GM23338 (cell line): ENCODE measurements around the gene SRMS. TPM values are rescaled to one million over a fixed set of nuclear protein-coding genes. Genes with fewer than 3 reads are reported as not detected.

Source experiments
- ATAC-seq: fragments of 200-7000 bp; cut with Tn5 transposase; 3 replicates; pipeline ENCODE4 v1.9.1; 2020
- DNase-seq: peaks from one replicate; pipeline ENCODE4 v3.0.0-alpha.2; 2015; ENCODE audit warnings: low spot score
- H2AFZ ChIP-seq: fragments of 200-600 bp; sonication (generic); 2 replicates; pipeline ENCODE4 v1.8.0; 2016; ENCODE audit warnings: antibody characterized with exemption, mild to moderate bottlenecking, moderate library complexity
- H3F3A ChIP-seq: fragments of 200-600 bp; sonication (generic); replicated peaks from 2 replicates; pipeline ENCODE4 v1.8.0; 2017; ENCODE audit warnings: antibody characterized with exemption, mixed run types, low read depth
- H3K27ac ChIP-seq: fragments of 200-600 bp; sonication (generic); 2 replicates; pipeline ENCODE4 v1.6.1; 2016; ENCODE audit warnings: low read depth
- H3K27me3 ChIP-seq: fragments of 200-600 bp; sonication (generic); 2 replicates; pipeline ENCODE4 v1.8.0; 2016; ENCODE audit warnings: mild to moderate bottlenecking, mixed run types, moderate library complexity; ENCODE audit not compliant: insufficient read depth
- H3K36me3 ChIP-seq: fragments of 200-600 bp; sonication (generic); 2 replicates; pipeline ENCODE4 v1.8.0; 2016; ENCODE audit warnings: mild to moderate bottlenecking; ENCODE audit not compliant: insufficient read depth
- H3K4me1 ChIP-seq: fragments of 200-600 bp; sonication (generic); 2 replicates; pipeline ENCODE4 v1.8.0; 2016; ENCODE audit warnings: mild to moderate bottlenecking, moderate library complexity; ENCODE audit not compliant: insufficient read depth
- H3K4me2 ChIP-seq: fragments of 200-600 bp; sonication (generic); 2 replicates; pipeline ENCODE4 v1.7.1; 2017; ENCODE audit warnings: mixed run types
- H3K4me3 ChIP-seq: fragments of 200-600 bp; sonication (generic); 2 replicates; pipeline ENCODE4 v1.6.1; 2016; ENCODE audit warnings: mixed run types
- H3K79me2 ChIP-seq: fragments of 200-600 bp; sonication (generic); replicated peaks from 2 replicates; pipeline ENCODE4 v1.8.0; 2017; ENCODE audit warnings: mild to moderate bottlenecking; ENCODE audit not compliant: insufficient read depth
- H3K9me2 ChIP-seq: fragments of 200-600 bp; sonication (generic); 2 replicates; pipeline ENCODE4 v1.8.0; 2017; ENCODE audit not compliant: insufficient read depth
- H4K20me1 ChIP-seq: fragments of 200-600 bp; sonication (generic); replicated peaks from 2 replicates; pipeline ENCODE4 v1.8.0; 2017; ENCODE audit warnings: mild to moderate bottlenecking; ENCODE audit not compliant: insufficient read depth
- H3K27ac Mint-ChIP-seq: 2 replicates; pipeline ENCODE4 v1.8.0; 2020; ENCODE audit warnings: inconsistent platforms, mild to moderate bottlenecking, moderate library complexity, mixed read lengths
- H3K27me3 Mint-ChIP-seq: 3 replicates; pipeline ENCODE4 v1.8.0; 2022; ENCODE audit warnings: low read depth, mild to moderate bottlenecking, moderate library complexity, mixed read lengths, inconsistent platforms; ENCODE audit not compliant: insufficient read depth, poor library complexity
- H3K36me3 Mint-ChIP-seq: 3 replicates; pipeline ENCODE4 v1.8.0; 2021; ENCODE audit warnings: low read depth, mild to moderate bottlenecking, inconsistent platforms, moderate library complexity, mixed read lengths
- H3K4me1 Mint-ChIP-seq: 3 replicates; pipeline ENCODE4 v1.8.0; 2020; ENCODE audit warnings: mild to moderate bottlenecking, inconsistent platforms, mixed read lengths
- H3K4me3 Mint-ChIP-seq: 3 replicates; pipeline ENCODE4 v1.8.0; 2021; ENCODE audit warnings: moderate library complexity, mild to moderate bottlenecking, inconsistent platforms, mixed read lengths
- H3K9me3 Mint-ChIP-seq: 3 replicates; pipeline ENCODE4 v1.8.0; 2020; ENCODE audit warnings: moderate library complexity, mild to moderate bottlenecking, inconsistent platforms, mixed read lengths
- ETS1 ChIP-seq: IDR thresholded peaks from 2 replicates; pipeline ENCODE4 v1.6.1; 2016; ENCODE audit warnings: antibody characterized with exemption
- EZH2 ChIP-seq: fragments of 200-600 bp; sonication (generic); IDR thresholded peaks from one replicate; pipeline ENCODE4 v1.8.0; 2017; ENCODE audit warnings: antibody characterized with exemption, mild to moderate bottlenecking, low read depth; ENCODE audit not compliant: unreplicated experiment
- EZH2phosphoT487 ChIP-seq: fragments of 200-600 bp; sonication (generic); IDR thresholded peaks from one replicate; pipeline ENCODE4 v1.8.1; 2018; ENCODE audit warnings: antibody characterized with exemption; ENCODE audit not compliant: unreplicated experiment
- JUNB ChIP-seq: IDR thresholded peaks from one replicate; pipeline ENCODE4 v1.6.1; 2016; ENCODE audit warnings: antibody characterized with exemption; ENCODE audit not compliant: unreplicated experiment
- NANOG ChIP-seq: IDR thresholded peaks from 2 replicates; pipeline ENCODE4 v1.6.1; 2016; ENCODE audit warnings: antibody characterized with exemption, borderline replicate concordance
- REST ChIP-seq: IDR thresholded peaks from one replicate; pipeline ENCODE4 v1.6.1; 2018; ENCODE audit warnings: antibody characterized with exemption; ENCODE audit not compliant: unreplicated experiment
- STAT1 ChIP-seq: IDR thresholded peaks from one replicate; pipeline ENCODE4 v1.6.1; 2016; ENCODE audit warnings: antibody characterized with exemption; ENCODE audit not compliant: unreplicated experiment
- ZNF114 ChIP-seq: fragments of 250-450 bp; sonication (Bioruptor Pico); IDR thresholded peaks from 2 replicates; pipeline ENCODE4 v1.5.0; 2020; ENCODE audit warnings: mild to moderate bottlenecking, moderate library complexity
- polyA plus RNA-seq: library from polyadenylated mRNA; unstranded; fragments of >200 nt; fragmentation: Nextera tagmentation; extraction: Ambion mirVana; gene quantifications from 2 replicates; pipeline ENCODE4 v1.2.1, GENCODE V29; 2016
- total RNA-seq: library from RNA; depleted of rRNA; stranded (reverse); fragments of >200 nt; shearing (Covaris generic); gene quantifications from 2 replicates; pipeline ENCODE4 v1.2.3, GENCODE V29; 2014

The SRMS gene
- total and polyA plus RNA-seq, 2 experiments from 2014 or later = 0.23 to 0.59 TPM

- no peak overlapping the region for H2AFZ ChIP-seq
- ATAC-seq = no peak
Measured at GRCh38 chr20:63577317-63577894, 29.9 kb upstream of the SRMS start.

More at GRCh38 chr20:63577317-63577894, 29.9 kb upstream of the SRMS start:
- H3K4me3 Mint-ChIP-seq = no peak overlapping the region
- peaks cover 2% of the 10 kb centered on the region for H3K27me3 Mint-ChIP-seq
- Histone ChIP-seq H3K27ac (no peak overlapping the region), H3K4me1 (no peaks in the 10 kb centered on the region; the same call in 1 of the 2 replicates), H3K4me2 (no peak overlapping the region), H3F3A (0 out of 2 replicates have a peak, but pooled peaks cover 7% of the 10 kb centered on the region), H3K4me3 (no peak overlapping the region), H4K20me1 (no peaks in the 10 kb centered on the region), H3K36me3 (no peaks in the 10 kb centered on the region), H3K27me3 (no peaks in the 10 kb centered on the region), H3K9me2 (no peaks in the 10 kb centered on the region), H3K79me2 (no peaks in the 10 kb centered on the region)
- DNase-seq = no peak
- H3K27ac Mint-ChIP-seq = no peak overlapping the region
- no peaks in the 10 kb centered on the region for H3K9me3 Mint-ChIP-seq
- no peaks in the 10 kb centered on the region; the same call in 2 of the 3 replicates for H3K4me1 Mint-ChIP-seq
- no peaks in the 10 kb centered on the region for H3K36me3 Mint-ChIP-seq
- TF ChIP-seq REST = no peak
- TF ChIP-seq ETS1 = no peak
- TF ChIP-seq EZH2 = no peak
- no peak for TF ChIP-seq ZNF114 (CRISPR knock-in tag)
- TF ChIP-seq JUNB = no peak
- TF ChIP-seq EZH2phosphoT487 = no peak
- no peak for TF ChIP-seq STAT1
- no peak for TF ChIP-seq NANOG
